NAMALWA (cell line): Measurements from ENCODE around the gene FILIP1L.

Experiments
- DNase-seq: peaks from one replicate; pipeline ENCODE4 v3.0.0-alpha.2; 2015; ENCODE audit warnings: low spot score

The FILIP1L gene

GRCh38 chr3:99795573-99795972 is 318.7 kb downstream of the FILIP1L start:
- no peak for DNase-seq

GRCh38 chr3:99794485-99794884 is 319.8 kb downstream of the FILIP1L start:
- DNase-seq, result no peak

GRCh38 chr3:99789011-99789721 is 325.1 kb downstream of the FILIP1L start:
- DNase-seq, result peak; percentile 66
